ENCODE measurements around the gene COPS4. TPM values are rescaled to one million over a fixed set of nuclear protein-coding genes. Genes with fewer than 3 reads are reported as not detected.
A peak's percentile ranks its signal among the peaks of the same experiment; 100 is the strongest.

Gene COPS4
- total RNA-seq, 2 experiments from 2014 or later: 26.0 to 27.6 TPM

DNA sequence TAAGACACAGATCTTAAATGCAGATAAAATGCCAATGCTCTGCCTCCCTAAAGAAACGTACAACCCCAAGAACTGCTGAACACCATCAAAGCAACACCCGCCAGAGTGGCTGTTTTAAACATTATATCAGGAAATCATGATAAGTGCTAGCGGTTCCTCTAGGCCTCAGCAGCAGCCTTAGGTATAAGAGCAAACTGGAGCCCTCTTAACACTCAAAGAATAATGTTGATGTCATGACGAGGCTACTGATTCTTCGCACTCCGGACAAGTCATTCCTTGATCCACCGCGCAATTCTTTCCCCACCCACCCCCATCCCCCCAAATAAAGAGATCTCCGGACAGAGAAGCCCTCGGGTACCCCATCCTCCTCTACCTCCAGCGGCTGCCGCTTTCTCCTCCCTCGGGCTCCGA lies 24.9 kb upstream of the COPS4 start:
- Mint-ChIP-seq H3K36me3 (ENCODE audit: low read depth) (peaks cover 17% of the 10 kb centered on the region), H3K4me3 (peak overlapping the region; percentile 97), H3K9me3 (no peaks in the 10 kb centered on the region), H3K4me1 (ENCODE audit: low read depth) (peaks cover 72% of the 10 kb centered on the region), H3K27me3 (no peaks in the 10 kb centered on the region), H3K27ac (peak overlapping the region; percentile 91)
- Histone ChIP-seq H3K4me3 (ENCODE audit: low read length) (peak overlapping the region; percentile 93), H3K27ac (ENCODE audit: low read depth in 1 of 2, low read length in 2 of 2) (peak overlapping the region; percentile 90 to 94), H3K27me3 (ENCODE audit: control insufficient read depth in 1 of 2, insufficient read depth in 2 of 2, low read length in 2 of 2) (no peaks in the 10 kb centered on the region), H3K36me3 (ENCODE audit: insufficient read depth, low read length) (no peaks in the 10 kb centered on the region), H3K9me3 (ENCODE audit: control insufficient read depth in 1 of 2, insufficient read depth in 1 of 2, low read length in 2 of 2) (no peaks in the 10 kb centered on the region), H3K4me1 (ENCODE audit: insufficient read depth, low read length) (peaks cover 35% of the 10 kb centered on the region)
- peak in 4 of 14 experiments; percentile 21 to 54 (median 40) for DNase-seq
- POLR2A ChIA-PET: interaction anchor here (1.0 to 5.5 kb wide), 9 partner anchors 11 to 581 kb away, joined by 3 to 156 read pairs (median 5); partner anchors contain the start of genes COPS4, COQ2, HELQ and HNRNPDL
- CTCF ChIA-PET: interaction anchor here (1.9 kb wide), 1 partner anchor 26 kb away, joined by 10 read pairs; the partner anchor contains the start of gene COPS4
- no peak for TF ChIP-seq CTCF (IDR thresholded peaks at IDR 0.05)
- intact Hi-C loops (cut with DNase I, micrococcal nuclease): loop anchor here (2.0 to 10.0 kb wide), 6 partner anchors 109 to 638 kb away; partner anchors contain the start of genes HNRNPD (in 2 of the 2), SEC31A (in 2 of the 2), ABRAXAS1 (in 1 of the 2) and THAP9 (in 1 of the 2)
- peak; percentile 8 for ATAC-seq (ENCODE audit: poor library complexity)

- peak; percentile 79 to 94 (median 84) for DNase-seq
- Histone ChIP-seq H3K36me3 (ENCODE audit: insufficient read depth, low read length) (no peaks in the 10 kb centered on the region), H3K9me3 (ENCODE audit: control insufficient read depth in 1 of 2, insufficient read depth in 1 of 2, low read length in 2 of 2) (no peaks in the 10 kb centered on the region), H3K27ac (ENCODE audit: low read depth in 1 of 2, low read length in 2 of 2) (peak within 1 kb of the TSS; percentile 90 to 94), H3K4me3 (ENCODE audit: low read length) (peak within 1 kb of the TSS; percentile 93), H3K27me3 (ENCODE audit: control insufficient read depth in 1 of 2, insufficient read depth in 2 of 2, low read length in 2 of 2) (no peaks in the 10 kb centered on the region), H3K4me1 (ENCODE audit: insufficient read depth, low read length) (peaks cover 30% of the 10 kb centered on the region)
- H3K4me3 Mint-ChIP-seq: peak within 1 kb of the TSS; percentile 97
- peaks cover 70% of the 10 kb centered on the region for H3K4me1 Mint-ChIP-seq (ENCODE audit: low read depth)
- ATAC-seq (ENCODE audit: poor library complexity): peak; percentile 56
- TF ChIP-seq CTCF (IDR thresholded peaks at IDR 0.05): no peak
- H3K36me3 Mint-ChIP-seq (ENCODE audit: low read depth): peaks cover 16% of the 10 kb centered on the region
- H3K27me3 Mint-ChIP-seq: no peaks in the 10 kb centered on the region
- ChIA-PET POLR2A (interaction anchor here (0.9 to 5.5 kb wide), 12 partner anchors 12 to 581 kb away, joined by 3 to 156 read pairs (median 4); partner anchors contain the start of genes COPS4, COQ2, HELQ and HNRNPDL), CTCF (interaction anchor here (0.7 to 1.9 kb wide), 4 partner anchors 26 to 581 kb away, joined by 3 to 10 read pairs (median 4); partner anchors contain the start of genes COPS4, COQ2 and THAP9)
- no peaks in the 10 kb centered on the region for H3K9me3 Mint-ChIP-seq
- H3K27ac Mint-ChIP-seq: peak within 1 kb of the TSS; percentile 91
- intact Hi-C loops (cut with DNase I, micrococcal nuclease): loop anchor here (2.0 to 10.0 kb wide), 6 partner anchors 110 to 638 kb away; partner anchors contain the start of genes HNRNPD (in 2 of the 2), SEC31A (in 2 of the 2), ABRAXAS1 (in 1 of the 2) and THAP9 (in 1 of the 2)
Measured at GRCh38 chr4:83010522-83011318, 24.3 kb upstream of the COPS4 start, which contains the start of gene LIN54. TSS of gene LIN54 (minus strand) at chr4:83010823. CDS start at chr4:82984844, 25,979 bp downstream.

GRCh38 chr4:83011689-83012199 lies 23.2 kb upstream of the COPS4 start:
- H3K4me3 Mint-ChIP-seq: peak overlapping the region; percentile 97
- H3K36me3 Mint-ChIP-seq (ENCODE audit: low read depth): peaks cover 13% of the 10 kb centered on the region
- H3K9me3 ChIP-seq (ENCODE audit: control insufficient read depth in 1 of 2, insufficient read depth in 1 of 2, low read length in 2 of 2): no peaks in the 10 kb centered on the region
- DNase-seq (peak in 1 of 14 experiments; percentile 25), ATAC-seq (ENCODE audit: poor library complexity) (no peak)
- ChIA-PET POLR2A (interaction anchor here (0.5 to 5.5 kb wide), 11 partner anchors 22 to 582 kb away, joined by 3 to 156 read pairs (median 7); partner anchors contain the start of genes COPS4, COQ2, HELQ and HNRNPDL), CTCF (interaction anchor here (0.7 to 1.9 kb wide), 5 partner anchors 25 to 582 kb away, joined by 3 to 10 read pairs (median 3); partner anchors contain the start of genes COPS4, COQ2 and THAP9)
- intact Hi-C loops (cut with DNase I, micrococcal nuclease): loop anchor here (2.0 to 10.0 kb wide), 8 partner anchors 111 to 639 kb away; partner anchors contain the start of genes HNRNPD (in 2 of the 2), SEC31A (in 2 of the 2), ABRAXAS1 (in 1 of the 2) and COQ2 (in 1 of the 2)
- no peak for TF ChIP-seq CTCF (IDR thresholded peaks at IDR 0.05)
- peak overlapping the region; percentile 91 for H3K27ac Mint-ChIP-seq
- no peaks in the 10 kb centered on the region for H3K27me3 ChIP-seq (ENCODE audit: control insufficient read depth in 1 of 2, insufficient read depth in 2 of 2, low read length in 2 of 2)
- H3K4me1 ChIP-seq (ENCODE audit: insufficient read depth, low read length): peaks cover 30% of the 10 kb centered on the region
- peak overlapping the region; percentile 71 for H3K4me3 ChIP-seq (ENCODE audit: low read length)
- H3K9me3 Mint-ChIP-seq: no peaks in the 10 kb centered on the region
- H3K27ac ChIP-seq (ENCODE audit: low read depth in 1 of 2, low read length in 2 of 2): no peak overlapping the region
- no peaks in the 10 kb centered on the region for H3K36me3 ChIP-seq (ENCODE audit: insufficient read depth, low read length)
- no peaks in the 10 kb centered on the region for H3K27me3 Mint-ChIP-seq
- peaks cover 65% of the 10 kb centered on the region for H3K4me1 Mint-ChIP-seq (ENCODE audit: low read depth)

Measured in CD4-positive, alpha-beta T cell (primary cell).